ENCODE measurements around the gene OTOF. TPM values are rescaled to one million over a fixed set of nuclear protein-coding genes. Genes with fewer than 3 reads are reported as not detected.

OTOF gene
- total RNA-seq, 1 donor from 2014 or later = not detected

DNA sequence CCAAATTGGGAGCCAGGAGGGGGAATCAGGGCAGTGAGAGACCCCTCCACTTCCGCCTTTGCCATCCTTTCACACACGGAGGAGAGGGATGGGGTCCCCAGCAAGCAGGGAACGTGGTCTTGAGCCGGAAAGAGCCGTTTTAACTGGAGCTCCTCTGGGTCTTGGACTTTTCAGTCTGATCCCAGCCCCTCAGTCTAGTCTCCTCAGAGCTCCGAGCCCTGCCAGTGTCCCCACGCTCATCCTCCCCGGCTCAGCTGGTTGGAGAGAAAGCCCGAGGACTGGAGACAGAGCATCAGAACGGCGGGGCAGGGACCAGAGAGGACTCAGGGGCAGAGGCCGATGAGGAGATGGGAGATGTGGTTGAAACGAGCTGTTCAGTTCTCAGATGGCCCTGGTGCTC is 26.1 kb upstream of the OTOF start:
- intact Hi-C loops (cut with DNase I) = loop anchor here (5.0 kb wide), 1 partner anchor 73 kb away; no protein-coding TSS in a partner anchor
- no peak for DNase-seq (ENCODE audit: low spot score)

DNA sequence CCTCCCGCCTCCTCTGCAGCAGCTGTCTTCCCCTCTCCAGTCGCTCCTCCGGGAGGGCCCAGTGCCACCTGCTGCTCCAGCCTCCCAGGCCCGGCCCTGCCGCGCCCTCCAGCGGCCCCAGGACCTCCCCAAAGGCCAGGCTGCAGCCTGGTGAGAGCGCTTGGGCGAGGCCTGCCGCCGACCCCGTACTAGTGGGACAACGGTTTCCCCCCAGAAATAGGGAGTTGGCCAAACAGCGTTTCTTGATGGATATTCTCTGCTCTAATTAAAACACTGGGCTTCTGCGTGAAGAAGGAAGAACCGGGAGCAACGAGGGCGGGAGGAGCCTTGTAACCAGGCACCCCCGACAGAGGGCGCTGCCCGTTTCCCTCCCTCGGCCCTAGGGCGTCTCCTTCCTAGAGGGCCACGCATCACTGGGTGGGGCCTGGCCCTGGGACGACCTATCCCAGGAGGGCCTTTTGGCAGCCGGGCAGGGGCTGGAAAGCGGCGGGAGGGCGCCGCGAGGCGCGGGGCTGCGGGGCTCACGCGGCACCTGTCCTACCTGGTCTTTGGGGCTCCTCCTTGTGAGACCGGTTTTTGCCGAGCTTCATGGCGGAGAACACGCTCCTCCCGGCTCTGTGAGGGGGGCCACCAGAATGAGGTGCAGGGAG is 25.4 kb upstream of the OTOF start:
- intact Hi-C loops (cut with DNase I) = loop anchor here (5.0 kb wide), 1 partner anchor 74 kb away; no protein-coding TSS in a partner anchor
- peak; percentile 89 for DNase-seq (ENCODE audit: low spot score)

GRCh38 chr2:26500406-26500805 is 22.5 kb upstream of the OTOF start:
- no peak for DNase-seq (ENCODE audit: low spot score)
- intact Hi-C loops (cut with DNase I) = loop anchor here (5.0 kb wide), 1 partner anchor 77 kb away; no protein-coding TSS in a partner anchor

- intact Hi-C loops (cut with DNase I) = no loop called here
- no peak for DNase-seq (ENCODE audit: low spot score)
Measured at GRCh38 chr2:26495705-26496297, 17.9 kb upstream of the OTOF start.

- intact Hi-C loops (cut with DNase I) = no loop called here
Measured at GRCh38 chr2:26494891-26495290, 17.0 kb upstream of the OTOF start.

DNA sequence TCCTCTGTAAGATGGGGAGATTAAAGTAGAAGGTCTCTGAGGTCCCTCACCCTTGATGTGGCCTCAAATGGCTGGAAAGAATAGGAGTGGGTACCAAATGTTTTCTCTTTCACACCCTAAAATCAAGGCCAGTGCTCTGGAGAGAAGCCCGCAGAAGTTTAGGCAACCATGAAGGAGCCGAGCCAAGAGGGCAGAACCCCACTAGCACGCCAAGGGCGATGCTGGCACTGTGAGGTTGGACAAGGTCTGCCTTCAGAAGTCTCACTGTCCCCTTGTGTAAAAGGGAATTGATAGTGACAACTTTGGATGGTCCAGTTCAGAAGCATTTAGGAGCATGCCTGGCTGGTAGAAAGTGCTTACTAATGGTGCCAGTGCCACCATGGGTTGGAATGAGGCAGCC is 16.3 kb upstream of the OTOF start:
- intact Hi-C loops (cut with DNase I) = no loop called here
- DNase-seq (ENCODE audit: low spot score) = no peak

More at GRCh38 chr2:26494891-26495290, 17.0 kb upstream of the OTOF start:
- DNase-seq (ENCODE audit: low spot score) = no peak

DNA sequence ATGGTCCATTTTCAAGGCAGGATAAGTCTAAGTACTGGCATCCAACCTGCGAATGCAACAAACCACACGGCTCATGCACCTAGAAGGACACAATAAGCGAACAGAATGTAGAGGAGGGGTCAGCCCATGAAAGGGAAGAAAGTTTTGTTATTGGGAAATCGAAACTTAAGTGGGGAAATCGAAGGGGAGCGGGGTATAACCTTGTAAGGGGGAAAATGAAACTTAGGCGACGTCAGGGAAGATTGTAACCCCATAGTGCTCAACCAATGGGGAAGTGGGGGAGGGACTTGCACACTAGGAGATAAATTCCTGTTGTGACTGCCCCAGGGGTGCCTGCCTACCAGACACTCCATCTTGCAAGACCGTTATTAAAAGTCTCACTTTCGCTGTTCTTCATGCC is 15.6 kb upstream of the OTOF start:
- DNase-seq (ENCODE audit: low spot score) = no peak
- intact Hi-C loops (cut with DNase I) = no loop called here

- no peak for DNase-seq (ENCODE audit: low spot score)
Measured at GRCh38 chr2:26492749-26493515, 15.0 kb upstream of the OTOF start.

DNA sequence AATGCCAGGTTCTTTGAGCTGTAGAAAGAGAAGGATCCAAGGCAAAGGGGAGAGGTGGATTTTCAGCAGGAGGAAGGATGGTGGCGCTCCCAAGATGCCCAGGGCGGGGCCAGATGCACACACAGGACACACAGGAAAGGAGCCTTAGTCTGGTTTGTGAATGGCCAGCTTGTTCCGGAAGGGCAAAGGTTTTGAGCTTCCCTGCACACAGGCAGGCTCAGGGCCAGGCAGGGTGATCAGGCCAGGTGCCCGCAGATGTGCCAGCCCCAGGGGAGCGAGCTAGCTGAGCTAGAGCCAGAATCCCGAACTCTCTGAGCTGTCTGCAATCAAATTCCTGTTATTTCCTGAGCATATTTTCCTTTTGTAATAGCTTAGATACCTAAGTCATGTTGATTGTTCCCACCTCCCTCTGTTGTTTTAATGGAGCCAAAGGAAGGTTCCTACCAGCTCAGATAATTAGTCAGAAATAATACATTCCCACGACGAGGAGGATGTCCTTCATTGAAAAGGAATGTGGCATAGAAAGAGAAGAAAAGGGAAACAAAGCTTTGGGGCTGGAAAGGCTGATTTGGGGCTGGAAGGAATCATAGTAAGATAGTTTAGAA is 13.7 kb upstream of the OTOF start:
- DNase-seq (ENCODE audit: low spot score) = no peak
- intact Hi-C loops (cut with DNase I) = no loop called here

More at GRCh38 chr2:26492749-26493515, 15.0 kb upstream of the OTOF start:
- intact Hi-C loops (cut with DNase I) = no loop called here

DNA sequence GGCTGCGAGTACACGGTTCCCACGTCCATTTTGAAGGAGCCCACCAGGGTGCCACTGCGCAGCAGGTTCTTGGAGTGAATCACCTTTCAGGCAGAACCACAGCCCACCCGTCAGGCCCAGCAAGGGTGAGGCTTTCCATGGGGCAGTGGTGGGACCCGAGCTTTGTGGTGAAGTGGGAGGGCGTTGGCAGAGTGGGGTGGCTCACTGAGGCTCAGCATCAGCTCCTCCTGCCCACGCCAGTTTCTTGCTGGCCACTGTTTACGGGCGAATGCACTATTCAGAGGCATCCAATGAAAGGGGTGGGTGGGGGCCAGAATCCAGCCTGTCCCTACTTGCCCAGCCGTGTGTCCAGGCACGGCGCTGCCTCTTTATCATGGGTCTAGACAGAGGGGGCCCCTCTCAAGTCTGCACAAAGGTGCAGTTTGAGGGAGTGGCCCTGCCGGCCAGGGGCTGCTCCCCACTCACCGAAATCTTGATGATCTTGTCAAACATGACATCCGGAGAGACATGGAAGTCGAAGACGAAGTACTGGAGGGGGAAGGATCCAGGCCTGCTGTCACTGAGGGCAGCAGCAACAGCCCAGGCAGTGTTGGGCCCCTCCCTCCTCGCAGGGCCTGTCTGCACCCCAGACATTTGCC is 11.4 kb upstream of the OTOF start:
- intact Hi-C loops (cut with DNase I) = no loop called here
- DNase-seq (ENCODE audit: low spot score) = no peak

- intact Hi-C loops (cut with DNase I) = no loop called here
- DNase-seq (ENCODE audit: low spot score) = no peak
Measured at GRCh38 chr2:26488463-26489212, 10.7 kb upstream of the OTOF start.

- DNase-seq (ENCODE audit: low spot score) = no peak
Measured at GRCh38 chr2:26487192-26487591, 9.3 kb upstream of the OTOF start.

DNA sequence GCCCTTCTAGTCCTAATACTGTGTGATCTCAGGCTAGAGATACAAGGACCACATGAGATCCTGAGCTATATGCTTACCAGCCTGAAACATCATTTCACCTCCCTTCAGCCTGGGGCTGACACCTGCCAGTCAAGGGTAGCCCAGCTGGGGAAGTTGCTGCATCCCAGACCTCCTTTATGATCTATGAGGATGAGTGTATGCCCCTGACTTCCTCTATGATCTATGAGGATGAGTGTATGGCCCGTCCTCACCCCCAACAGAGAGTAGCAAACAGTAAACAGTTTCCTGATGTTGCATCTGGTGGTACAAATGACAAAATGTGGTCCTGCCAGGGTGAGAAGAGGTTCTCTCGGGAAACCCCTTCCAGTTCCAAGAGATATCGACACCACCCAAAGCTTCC is 8.9 kb upstream of the OTOF start:
- intact Hi-C loops (cut with DNase I) = no loop called here
- no peak for DNase-seq (ENCODE audit: low spot score)

More at GRCh38 chr2:26487192-26487591, 9.3 kb upstream of the OTOF start:
- intact Hi-C loops (cut with DNase I) = no loop called here

DNA sequence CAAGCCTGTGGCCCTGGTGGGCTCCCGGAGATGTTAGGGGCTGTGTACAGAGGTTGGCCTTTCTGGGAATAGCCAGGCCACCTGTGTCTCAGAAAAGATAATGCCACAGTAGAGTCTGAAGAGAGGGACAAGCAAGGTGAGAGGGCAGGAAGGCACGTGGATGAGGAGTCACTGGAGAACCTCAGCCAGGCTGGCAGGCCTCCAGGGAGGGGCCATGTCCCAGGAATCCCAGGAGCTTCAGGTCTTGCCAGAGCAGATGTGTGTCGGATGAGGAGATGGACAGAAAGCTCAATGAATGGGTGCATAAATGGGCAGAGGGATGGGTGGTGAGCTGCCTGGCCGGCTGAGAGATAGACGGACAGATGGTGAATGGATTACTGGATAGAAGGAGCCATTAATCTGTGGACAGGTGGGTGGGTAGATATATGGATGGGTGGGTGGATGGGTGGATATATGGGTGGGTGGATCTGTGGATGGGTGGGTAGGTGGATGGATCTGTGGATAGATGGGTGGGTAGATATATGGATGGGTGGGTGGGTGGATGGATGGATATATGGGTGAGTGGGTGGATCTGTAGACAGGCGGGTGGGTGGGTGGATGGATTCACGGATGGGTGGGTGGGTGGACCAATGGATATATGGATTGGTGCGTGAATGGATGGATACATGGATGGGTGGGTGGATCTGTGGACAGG is 7.9 kb upstream of the OTOF start:
- DNase-seq (ENCODE audit: low spot score) = no peak
- intact Hi-C loops (cut with DNase I) = no loop called here

DNA sequence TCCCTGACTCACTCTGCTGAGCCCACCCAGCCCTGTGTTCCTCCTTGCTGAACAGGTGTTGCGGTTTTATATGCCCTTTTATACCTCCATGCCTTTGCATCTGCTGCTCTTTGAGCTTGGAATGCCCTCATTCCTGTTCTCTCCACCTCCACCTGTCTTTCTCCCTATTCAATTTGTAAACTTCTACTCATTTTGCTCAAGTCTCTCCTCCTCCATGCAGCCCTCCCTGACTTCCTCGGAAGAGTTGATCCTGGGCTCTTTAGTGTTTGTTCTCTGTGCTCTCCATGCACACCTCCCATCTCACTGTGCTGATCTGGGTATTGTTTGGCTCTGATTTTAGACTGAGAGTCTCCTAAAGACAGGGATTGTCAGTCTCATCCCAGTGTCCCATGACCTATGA is 7.2 kb upstream of the OTOF start:
- intact Hi-C loops (cut with DNase I) = no loop called here
- no peak for DNase-seq (ENCODE audit: low spot score)

GRCh38 chr2:26484579-26484978 is 6.7 kb upstream of the OTOF start:
- DNase-seq (ENCODE audit: low spot score) = no peak
- intact Hi-C loops (cut with DNase I) = no loop called here

GRCh38 chr2:26483957-26484565 is 6.1 kb upstream of the OTOF start:
- intact Hi-C loops (cut with DNase I) = no loop called here
- DNase-seq (ENCODE audit: low spot score) = no peak

GRCh38 chr2:26483516-26483915 is 5.6 kb upstream of the OTOF start:
- DNase-seq (ENCODE audit: low spot score) = no peak
- intact Hi-C loops (cut with DNase I) = no loop called here
